GDM1 (cell line): Measurements from ENCODE around the gene KRTAP2-1.
A peak's percentile ranks its signal among the peaks of the same experiment; 100 is the strongest.
"Not testable (repeated sequence)": the region's sequence is repeated elsewhere in the genome, so short reads cannot be mapped to it uniquely, and the experiment has no call there.

ENCODE experiments used
- DNase-seq: peaks from one replicate; lab custom pipeline; 2025; lab: John Stamatoyannopoulos, UW

The KRTAP2-1 gene

GRCh38 chr17:41057547-41057946 is 10.4 kb upstream of the KRTAP2-1 start:
- no peak for DNase-seq

- DNase-seq = not testable (repeated sequence)
Observed at GRCh38 chr17:41055130-41055529, 8.0 kb upstream of the KRTAP2-1 start, which contains the start of gene KRTAP2-2. Gene KRTAP2-2 (minus strand): TSS chr17:41055230. CDS start chr17:41055211, 19 bp downstream.

- DNase-seq = not testable (repeated sequence)
Observed at GRCh38 chr17:41054556-41054955, 7.4 kb upstream of the KRTAP2-1 start.

- no peak for DNase-seq
Observed at GRCh38 chr17:41054025-41054424, 6.9 kb upstream of the KRTAP2-1 start.

GRCh38 chr17:41052566-41052965 is 5.5 kb upstream of the KRTAP2-1 start:
- no peak for DNase-seq

- no peak for DNase-seq
Observed at GRCh38 chr17:41049110-41049509, 2.0 kb upstream of the KRTAP2-1 start.

GRCh38 chr17:41048441-41048840 is 1.3 kb upstream of the KRTAP2-1 start:
- DNase-seq = no peak

- DNase-seq = no peak
Observed at GRCh38 chr17:41042953-41043352, 4.2 kb downstream of the KRTAP2-1 start.

- DNase-seq = not testable (repeated sequence)
Observed at GRCh38 chr17:41040783-41041571, 6.1 kb downstream of the KRTAP2-1 start, which contains the start of gene KRTAP1-1. Gene KRTAP1-1 (minus strand): TSS chr17:41041450. CDS start chr17:41041397, 53 bp downstream.

GRCh38 chr17:41037853-41038350 is 9.2 kb downstream of the KRTAP2-1 start:
- DNase-seq = no peak

- not testable (repeated sequence) for DNase-seq
Observed at GRCh38 chr17:41034346-41034935, 12.7 kb downstream of the KRTAP2-1 start, which contains the start of gene KRTAP1-3. Gene KRTAP1-3 (minus strand): TSS chr17:41034874. CDS start chr17:41034821, 53 bp downstream.

GRCh38 chr17:41029633-41030245 is 17.4 kb downstream of the KRTAP2-1 start, which contains the start of gene KRTAP1-4:
Gene KRTAP1-4 (minus strand): TSS chr17:41030195. CDS start chr17:41030078, 117 bp downstream.
- DNase-seq = no peak

GRCh38 chr17:41026715-41027471 is 20.2 kb downstream of the KRTAP2-1 start, which contains the start of gene KRTAP1-5:
Gene KRTAP1-5 (minus strand): TSS chr17:41027208. CDS start chr17:41027155, 53 bp downstream.
- no peak for DNase-seq

GRCh38 chr17:41024697-41025096 is 22.4 kb downstream of the KRTAP2-1 start:
- DNase-seq = no peak

GRCh38 chr17:41020336-41020735 is 26.8 kb downstream of the KRTAP2-1 start:
- no peak for DNase-seq

GRCh38 chr17:41019415-41019814 is 27.7 kb downstream of the KRTAP2-1 start:
- no peak for DNase-seq

GRCh38 chr17:41018541-41018940 is 28.6 kb downstream of the KRTAP2-1 start:
- DNase-seq = peak; percentile 36

- no peak for DNase-seq
Observed at GRCh38 chr17:41016578-41017215, 30.4 kb downstream of the KRTAP2-1 start.

- DNase-seq = no peak
Observed at GRCh38 chr17:41015454-41015853, 31.7 kb downstream of the KRTAP2-1 start.

- no peak for DNase-seq
Observed at GRCh38 chr17:41013606-41014005, 33.5 kb downstream of the KRTAP2-1 start.

GRCh38 chr17:41013181-41013580 is 33.9 kb downstream of the KRTAP2-1 start:
- no peak for DNase-seq
